Natural killer cell (primary cell): Measurements from ENCODE around the gene TMEM51. TPM values are rescaled to one million over a fixed set of nuclear protein-coding genes. Genes with fewer than 3 reads are reported as not detected.

Source experiments
- ATAC-seq, 3 donors: fragments of 150-1000 bp in 2 of 3; fragments of 200-7000 bp in 1 of 3; cut with Tn5 transposase; 1 replicate in 1 of 3; 2 replicates in 2 of 3; pipeline ENCODE4 v1.10.0; 2021; ENCODE audit warnings: mild to moderate bottlenecking in 2 of 3, moderate library complexity in 2 of 3
- DNase-seq, 2 donors: peaks; one replicate each; pipeline versions ENCODE4 v3.0.0 to v3.0.0-alpha.2; 2013 to 2021; ENCODE audit warnings: mixed read lengths in 1 of 2
- H3K27ac ChIP-seq: one replicate; pipeline ENCODE4 v1.5.1; 2013; ENCODE audit warnings: mild to moderate bottlenecking, low read length
- H3K27me3 ChIP-seq: one replicate; pipeline ENCODE4 v1.6.1; 2013; ENCODE audit warnings: low read length; ENCODE audit not compliant: control insufficient read depth, insufficient read depth
- H3K36me3 ChIP-seq: one replicate; pipeline ENCODE4 v1.6.1; 2013; ENCODE audit warnings: low read length; ENCODE audit not compliant: control insufficient read depth, insufficient read depth
- H3K4me1 ChIP-seq: one replicate; pipeline ENCODE4 v1.6.1; 2013; ENCODE audit warnings: low read length; ENCODE audit not compliant: control insufficient read depth, insufficient read depth
- H3K4me3 ChIP-seq: one replicate; pipeline ENCODE4 v1.5.1; 2013; ENCODE audit warnings: low read length
- H3K9me3 ChIP-seq: one replicate; pipeline ENCODE4 v1.6.1; 2013; ENCODE audit warnings: low read length; ENCODE audit not compliant: control insufficient read depth, insufficient read depth
- H3K27ac Mint-ChIP-seq, 2 donors: one replicate each; pipeline ENCODE4 v1.8.0; 2022; ENCODE audit warnings: mild to moderate bottlenecking in 2 of 2, mixed read lengths in 2 of 2, moderate library complexity in 1 of 2
- H3K27me3 Mint-ChIP-seq, 2 donors: one replicate each; pipeline ENCODE4 v1.8.0; 2022; ENCODE audit warnings: low read depth in 2 of 2, mixed read lengths in 2 of 2
- H3K36me3 Mint-ChIP-seq: one replicate; pipeline ENCODE4 v1.8.0; 2022; ENCODE audit warnings: mixed read lengths
- H3K4me1 Mint-ChIP-seq, 2 donors: one replicate each; pipeline ENCODE4 v1.8.0; 2022; ENCODE audit warnings: mixed read lengths in 2 of 2
- H3K4me3 Mint-ChIP-seq: one replicate; pipeline ENCODE4 v1.8.0; 2022; ENCODE audit warnings: mild to moderate bottlenecking, moderate library complexity, mixed read lengths
- H3K9me3 Mint-ChIP-seq, 2 donors: one replicate each; pipeline ENCODE4 v1.8.0; 2022; ENCODE audit warnings: mixed read lengths in 2 of 2
- WGBS: methylation state at CpG from one replicate; pipeline ENCODE4 v1.1.7; 2013; ENCODE audit warnings: missing lambda C conversion rate; ENCODE audit not compliant: insufficient coverage; 5-methylcytosine and 5-hydroxymethylcytosine counted together
- intact Hi-C: fragments of 100-400 bp; cut with micrococcal nuclease; formaldehyde crosslinking; loops from one replicate; pipeline ENCODE4 v1.14.2; 2022
- total RNA-seq, 4 donors: library from RNA; stranded (reverse); fragments of 120-200 nt in 1 of 4; gene quantifications; one replicate each; pipeline versions ENCODE4 v1.2.3 to v1.2.4, GENCODE V29; 2013 to 2022
- TF ChIP-seq, protein P1 (sequence below): fragments of 200-600 bp; IDR thresholded peaks from one replicate; pipeline ENCODE4 v1.8.0; 2022; ENCODE audit warnings: antibody characterized with exemption

Gene TMEM51
- total RNA-seq, 3 donors from 2014 or later (not counting 1 experiment from before 2014, with no cell fraction given) = not detected

DNA sequence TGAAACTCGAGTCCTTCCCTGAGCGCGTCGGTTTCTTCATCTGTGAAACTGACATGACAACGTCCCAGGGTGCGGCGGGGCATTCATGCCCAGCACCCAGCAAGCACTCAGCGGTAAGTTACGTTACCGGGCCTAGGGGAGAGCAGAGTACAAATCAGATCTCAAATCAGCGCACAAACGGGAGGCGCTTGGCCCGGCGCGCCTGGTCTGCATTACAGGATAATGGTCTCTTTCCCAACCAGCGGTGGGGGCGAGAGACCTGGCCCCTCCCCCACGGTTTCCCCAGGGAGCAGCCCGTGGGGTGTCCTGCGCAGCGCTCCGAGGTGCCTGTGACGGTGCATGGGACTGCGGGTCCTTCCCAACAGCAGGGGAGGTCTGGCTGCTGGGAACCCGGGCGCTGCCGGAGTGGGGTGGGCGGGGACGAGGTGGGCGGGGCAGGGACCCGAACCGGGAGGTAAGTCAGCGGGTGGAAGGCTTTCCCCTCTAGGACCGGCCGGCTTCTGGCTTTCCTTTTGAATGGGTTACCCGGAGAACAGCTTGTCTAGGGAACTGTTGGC, 1.0 kb downstream of the TMEM51 start:
- Histone ChIP-seq H3K4me3 (no peak overlapping the region), H3K9me3 (no peaks in the 10 kb centered on the region), H3K36me3 (no peaks in the 10 kb centered on the region), H3K27ac (no peak overlapping the region), H3K27me3 (peaks cover 34% of the 10 kb centered on the region), H3K4me1 (peaks cover 40% of the 10 kb centered on the region)
- H3K27ac Mint-ChIP-seq = no peak overlapping the region
- H3K4me1 Mint-ChIP-seq = peaks cover 19 to 20% of the 10 kb centered on the region in 2 donors
- H3K9me3 Mint-ChIP-seq = no peaks in the 10 kb centered on the region
- H3K4me3 Mint-ChIP-seq = peak overlapping the region; percentile 76
- ATAC-seq (peak in 2 of 3 donors; percentile 21 to 41), DNase-seq (no peak)
- TF ChIP-seq, protein P1, sequence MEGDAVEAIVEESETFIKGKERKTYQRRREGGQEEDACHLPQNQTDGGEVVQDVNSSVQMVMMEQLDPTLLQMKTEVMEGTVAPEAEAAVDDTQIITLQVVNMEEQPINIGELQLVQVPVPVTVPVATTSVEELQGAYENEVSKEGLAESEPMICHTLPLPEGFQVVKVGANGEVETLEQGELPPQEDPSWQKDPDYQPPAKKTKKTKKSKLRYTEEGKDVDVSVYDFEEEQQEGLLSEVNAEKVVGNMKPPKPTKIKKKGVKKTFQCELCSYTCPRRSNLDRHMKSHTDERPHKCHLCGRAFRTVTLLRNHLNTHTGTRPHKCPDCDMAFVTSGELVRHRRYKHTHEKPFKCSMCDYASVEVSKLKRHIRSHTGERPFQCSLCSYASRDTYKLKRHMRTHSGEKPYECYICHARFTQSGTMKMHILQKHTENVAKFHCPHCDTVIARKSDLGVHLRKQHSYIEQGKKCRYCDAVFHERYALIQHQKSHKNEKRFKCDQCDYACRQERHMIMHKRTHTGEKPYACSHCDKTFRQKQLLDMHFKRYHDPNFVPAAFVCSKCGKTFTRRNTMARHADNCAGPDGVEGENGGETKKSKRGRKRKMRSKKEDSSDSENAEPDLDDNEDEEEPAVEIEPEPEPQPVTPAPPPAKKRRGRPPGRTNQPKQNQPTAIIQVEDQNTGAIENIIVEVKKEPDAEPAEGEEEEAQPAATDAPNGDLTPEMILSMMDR = no peak
- intact Hi-C loops = no loop called here
- no peaks in the 10 kb centered on the region for H3K36me3 Mint-ChIP-seq
- H3K27me3 Mint-ChIP-seq = peaks cover 31 to 41% of the 10 kb centered on the region in 2 donors
- 17% methylated on average over 37 of the region's 37 CpGs for WGBS

DNA sequence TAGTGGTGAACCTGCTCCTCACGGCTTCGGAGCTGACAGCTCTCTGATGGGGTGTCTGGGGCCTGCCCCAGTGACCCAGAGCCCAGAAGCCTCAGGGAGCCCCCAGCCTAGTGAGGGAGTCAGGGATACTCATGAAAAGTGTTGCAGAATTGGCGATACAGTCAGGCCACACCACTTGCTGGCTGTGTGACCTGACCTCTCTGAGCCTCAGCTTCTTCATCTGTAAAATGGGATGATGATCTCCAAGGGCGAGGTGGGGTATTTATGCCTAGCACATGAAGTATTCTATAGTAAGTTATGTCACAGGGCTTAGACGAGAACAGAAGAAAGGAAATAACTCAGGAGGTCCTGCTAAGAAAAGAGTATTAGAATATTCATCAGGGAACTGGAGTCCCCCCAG, 1.6 kb downstream of the TMEM51 start:
- Histone ChIP-seq H3K9me3 (no peaks in the 10 kb centered on the region), H3K27ac (no peak overlapping the region), H3K36me3 (no peaks in the 10 kb centered on the region), H3K27me3 (peaks cover 34% of the 10 kb centered on the region), H3K4me1 (peaks cover 40% of the 10 kb centered on the region), H3K4me3 (no peak overlapping the region)
- TF ChIP-seq, protein P1 = no peak
- Mint-ChIP-seq H3K27me3 (peaks cover 29 to 35% of the 10 kb centered on the region in 2 donors), H3K36me3 (no peaks in the 10 kb centered on the region), H3K27ac (no peak overlapping the region), H3K9me3 (no peaks in the 10 kb centered on the region), H3K4me3 (peak overlapping the region; percentile 22), H3K4me1 (peaks cover 19 to 20% of the 10 kb centered on the region in 2 donors)
- no peak for DNase-seq
- 95% methylated on average over 5 of the region's 5 CpGs for WGBS
- intact Hi-C loops = no loop called here
- ATAC-seq = no peak

DNA sequence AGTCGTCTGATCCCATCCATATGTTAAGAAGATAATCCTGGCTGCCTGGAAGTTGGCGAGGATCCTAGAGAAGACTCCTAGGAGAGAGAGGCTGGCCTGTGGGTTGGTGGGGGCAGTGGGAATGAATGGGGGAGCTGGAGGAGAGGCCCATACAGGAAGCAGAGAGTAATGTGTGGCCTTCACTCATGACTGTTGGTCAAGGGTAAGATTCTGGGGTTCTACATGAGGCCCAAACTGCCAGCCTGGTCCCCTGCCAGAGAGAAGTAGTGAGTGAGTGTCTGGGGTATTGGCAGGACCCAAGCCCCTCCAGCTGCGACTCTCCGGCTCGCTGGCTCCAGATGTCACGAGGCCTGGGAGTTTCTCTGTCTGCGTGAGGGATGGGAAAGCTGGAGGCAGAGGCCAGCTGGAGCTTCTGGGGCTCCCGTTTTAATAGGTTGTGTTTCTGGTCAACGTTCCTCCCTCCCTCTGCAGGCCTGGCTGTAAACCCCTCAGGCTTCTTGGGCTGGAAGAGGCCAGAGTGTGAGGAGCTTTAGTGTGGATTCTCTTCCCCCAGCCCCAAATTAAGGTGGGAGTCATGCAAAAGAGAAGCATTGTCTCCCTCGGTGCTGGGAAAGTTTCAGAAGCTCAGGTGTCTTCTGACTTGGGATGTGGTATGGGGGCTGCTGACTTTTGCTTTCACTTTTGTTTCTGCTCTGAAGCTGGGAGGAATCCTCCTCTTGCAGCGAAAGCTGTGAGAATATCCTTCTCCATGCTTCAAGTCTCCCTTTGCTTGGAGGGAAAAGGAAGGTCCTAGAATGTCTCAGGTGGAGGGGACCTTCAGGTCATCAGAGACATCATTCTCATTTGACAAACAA, 2.6 kb downstream of the TMEM51 start:
- Histone ChIP-seq H3K4me3 (no peak overlapping the region), H3K36me3 (no peaks in the 10 kb centered on the region), H3K4me1 (peaks cover 40% of the 10 kb centered on the region), H3K27ac (no peak overlapping the region), H3K9me3 (no peaks in the 10 kb centered on the region), H3K27me3 (peaks cover 28% of the 10 kb centered on the region)
- H3K27ac Mint-ChIP-seq = peak overlapping the region in 1 of 2 donors; percentile 3
- peaks cover 19 to 20% of the 10 kb centered on the region in 2 donors for H3K4me1 Mint-ChIP-seq
- peaks cover 21 to 26% of the 10 kb centered on the region in 2 donors for H3K27me3 Mint-ChIP-seq
- intact Hi-C loops = no loop called here
- TF ChIP-seq, protein P1 = no peak
- peak overlapping the region; percentile 65 for H3K4me3 Mint-ChIP-seq
- H3K9me3 Mint-ChIP-seq = no peaks in the 10 kb centered on the region
- peak in 1 of 2 donors; percentile 33 for DNase-seq
- peak in 2 of 3 donors; percentile 40 to 46 for ATAC-seq
- WGBS = 74% methylated on average over 10 of the region's 11 CpGs
- no peaks in the 10 kb centered on the region for H3K36me3 Mint-ChIP-seq
